ENCODE data around the gene DUSP10.

DUSP10 gene

GRCh38 chr1:221741703-221742554 lies at the start of gene DUSP10:
Gene DUSP10 (minus strand): TSS chr1:221742089. CDS start chr1:221739744, 2,345 bp downstream.
- DNase-seq (ENCODE audit: insufficient read length, low spot score), result peak; percentile 94
- FAIRE-seq, result no peak
- peak; percentile 52 for TF ChIP-seq POLR2A (IDR thresholded peaks at IDR 0.05; ENCODE audit: low read depth, low read length)

GRCh38 chr1:221788466-221788865 lies 46.6 kb upstream of the DUSP10 start:
- FAIRE-seq, result no peak
- no peak for TF ChIP-seq POLR2A (IDR thresholded peaks at IDR 0.05; ENCODE audit: low read depth, low read length)
- DNase-seq (ENCODE audit: insufficient read length, low spot score), result no peak

- no peak for DNase-seq (ENCODE audit: insufficient read length, low spot score)
- TF ChIP-seq POLR2A (IDR thresholded peaks at IDR 0.05; ENCODE audit: low read depth, low read length), result no peak
- no peak for FAIRE-seq
Observed at GRCh38 chr1:221786647-221787046, 44.8 kb upstream of the DUSP10 start.

GRCh38 chr1:221783936-221784335 lies 42.0 kb upstream of the DUSP10 start:
- DNase-seq (ENCODE audit: insufficient read length, low spot score), result no peak
- TF ChIP-seq POLR2A (IDR thresholded peaks at IDR 0.05; ENCODE audit: low read depth, low read length), result no peak
- FAIRE-seq, result no peak

- no peak for TF ChIP-seq POLR2A (IDR thresholded peaks at IDR 0.05; ENCODE audit: low read depth, low read length)
- FAIRE-seq (no peak), DNase-seq (ENCODE audit: insufficient read length, low spot score) (no peak)
Observed at GRCh38 chr1:221783437-221783836, 41.5 kb upstream of the DUSP10 start.

GRCh38 chr1:221782970-221783369 lies 41.1 kb upstream of the DUSP10 start:
- no peak for TF ChIP-seq POLR2A (IDR thresholded peaks at IDR 0.05; ENCODE audit: low read depth, low read length)
- no peak for FAIRE-seq
- no peak for DNase-seq (ENCODE audit: insufficient read length, low spot score)

GRCh38 chr1:221782477-221782876 lies 40.6 kb upstream of the DUSP10 start:
- TF ChIP-seq POLR2A (IDR thresholded peaks at IDR 0.05; ENCODE audit: low read depth, low read length), result no peak
- no peak for FAIRE-seq

DNA sequence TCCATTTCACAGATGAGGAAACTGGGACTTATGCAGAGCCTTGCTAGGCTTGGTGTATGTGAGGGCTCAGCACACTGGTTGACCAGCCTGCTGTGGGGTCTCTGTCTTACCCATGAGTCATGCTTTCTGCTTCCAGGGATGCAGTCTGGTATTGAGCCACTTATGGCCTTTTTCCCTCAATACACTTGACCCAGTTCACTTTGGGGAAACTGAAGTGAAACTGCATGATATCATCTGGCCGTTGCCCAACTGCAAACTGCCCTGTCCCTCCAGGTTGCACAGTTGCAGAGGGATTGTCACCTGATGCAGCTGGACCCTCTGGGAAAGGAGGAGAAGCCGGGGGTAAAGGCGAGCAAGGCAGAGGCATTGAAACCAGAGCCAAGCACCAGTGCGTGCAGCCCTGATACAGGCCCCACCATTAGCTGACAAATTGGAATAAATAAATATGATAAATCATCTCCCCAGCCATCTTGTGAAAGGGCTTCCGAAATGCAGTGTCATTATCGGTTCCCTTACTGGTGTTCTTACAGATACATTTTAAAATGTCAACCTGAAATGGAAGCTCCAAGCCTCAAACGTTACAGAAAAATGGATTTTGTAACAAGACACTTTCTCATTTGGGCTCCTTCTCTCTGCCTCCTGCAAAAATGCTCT lies 39.3 kb upstream of the DUSP10 start:
- FAIRE-seq (no peak), DNase-seq (ENCODE audit: insufficient read length, low spot score) (no peak)
- TF ChIP-seq POLR2A (IDR thresholded peaks at IDR 0.05; ENCODE audit: low read depth, low read length), result no peak

More at GRCh38 chr1:221782477-221782876, 40.6 kb upstream of the DUSP10 start:
- no peak for DNase-seq (ENCODE audit: insufficient read length, low spot score)

GRCh38 chr1:221780175-221780574 lies 38.3 kb upstream of the DUSP10 start:
- FAIRE-seq, result no peak

GRCh38 chr1:221779771-221780170 lies 37.9 kb upstream of the DUSP10 start:
- no peak for TF ChIP-seq POLR2A (IDR thresholded peaks at IDR 0.05; ENCODE audit: low read depth, low read length)
- no peak for DNase-seq (ENCODE audit: insufficient read length, low spot score)
- FAIRE-seq, result no peak

More at GRCh38 chr1:221780175-221780574, 38.3 kb upstream of the DUSP10 start:
- no peak for TF ChIP-seq POLR2A (IDR thresholded peaks at IDR 0.05; ENCODE audit: low read depth, low read length)
- DNase-seq (ENCODE audit: insufficient read length, low spot score), result no peak

- TF ChIP-seq POLR2A (IDR thresholded peaks at IDR 0.05; ENCODE audit: low read depth, low read length), result no peak
- FAIRE-seq (no peak), DNase-seq (ENCODE audit: insufficient read length, low spot score) (no peak)
Observed at GRCh38 chr1:221778535-221779142, 36.8 kb upstream of the DUSP10 start.

DNA sequence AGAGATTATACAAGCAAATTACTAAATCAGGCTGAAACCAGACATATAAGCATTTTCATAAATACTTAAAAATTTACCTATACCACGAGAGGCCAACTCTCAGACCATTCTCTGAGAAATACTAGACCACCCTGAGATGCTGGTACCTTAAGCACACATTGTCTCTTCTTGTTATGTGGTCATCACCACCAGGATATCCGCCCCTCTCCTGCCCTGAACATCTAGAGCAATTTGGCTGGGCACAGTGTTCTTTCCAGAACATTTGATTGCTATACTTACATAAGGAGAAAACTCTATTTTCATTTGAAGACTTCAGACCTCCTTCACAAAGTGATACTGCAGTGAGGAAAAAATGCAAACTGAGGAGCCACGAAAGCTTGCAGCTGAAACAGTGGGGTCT lies 36.2 kb upstream of the DUSP10 start:
- FAIRE-seq (no peak), DNase-seq (ENCODE audit: insufficient read length, low spot score) (no peak)
- no peak for TF ChIP-seq POLR2A (IDR thresholded peaks at IDR 0.05; ENCODE audit: low read depth, low read length)

- FAIRE-seq, result no peak
- DNase-seq (ENCODE audit: insufficient read length, low spot score), result no peak
- no peak for TF ChIP-seq POLR2A (IDR thresholded peaks at IDR 0.05; ENCODE audit: low read depth, low read length)
Observed at GRCh38 chr1:221777431-221778072, 35.7 kb upstream of the DUSP10 start.
